Lower lobe of right lung (tissue), 2 donors: ENCODE measurements around the gene CSH2. TPM values are rescaled to one million over a fixed set of nuclear protein-coding genes. Genes with fewer than 3 reads are reported as not detected.
A peak's percentile ranks its signal among the peaks of the same experiment; 100 is the strongest.
"Not testable (repeated sequence)": the region's sequence is repeated elsewhere in the genome, so short reads cannot be mapped to it uniquely, and the experiment has no call there.

Experiments
- ATAC-seq, 2 donors: fragments of 200-7000 bp; cut with Tn5 transposase; one replicate each; pipeline ENCODE4 v1.9.1; 2020 to 2022; ENCODE audit warnings: mild to moderate bottlenecking in 2 of 2, moderate library complexity in 2 of 2
- DNase-seq: peaks from one replicate; pipeline ENCODE4 v3.0.0-alpha.2; 2020
- H3K27ac ChIP-seq: fragments of 200-600 bp; one replicate; pipeline ENCODE4 v1.8.0; 2022
- H3K27me3 ChIP-seq: fragments of 200-600 bp; one replicate; pipeline ENCODE4 v1.8.0; 2022; ENCODE audit warnings: low read depth
- H3K36me3 ChIP-seq: fragments of 200-600 bp; one replicate; pipeline ENCODE4 v1.8.0; 2022; ENCODE audit warnings: mild to moderate bottlenecking
- H3K4me1 ChIP-seq: fragments of 200-600 bp; one replicate; pipeline ENCODE4 v1.8.0; 2022
- H3K4me3 ChIP-seq: fragments of 200-600 bp; one replicate; pipeline ENCODE4 v1.8.0; 2022; ENCODE audit warnings: mild to moderate bottlenecking
- H3K9me3 ChIP-seq: fragments of 200-600 bp; one replicate; pipeline ENCODE4 v1.8.0; 2022
- CTCF ChIP-seq: fragments of 200-600 bp; IDR thresholded peaks from one replicate; pipeline ENCODE4 v1.8.0; 2022; ENCODE audit warnings: antibody characterized with exemption, mild to moderate bottlenecking
- intact Hi-C: fragments of 100-400 bp; cut with DNase I; formaldehyde crosslinking; loops from one replicate; pipeline ENCODE4 v1.11.0; 2022
- total RNA-seq: library from RNA; stranded (reverse); fragmentation: NEBNext Ultra II Directional; extraction: Animal tissue kit (Norgen Biotek cat#: 25700); gene quantifications from one replicate; pipeline ENCODE4 v1.2.1, GENCODE V29; 2021
- donor health status: DM: no; HTN: yes; CAD: no; lungs with severe emphysema.

The CSH2 gene
- total RNA-seq, 1 donor from 2014 or later: not detected

GRCh38 chr17:63843910-63844677 lies 29.4 kb downstream of the CSH2 start:
- no peak for ATAC-seq
- Histone ChIP-seq H3K27me3 (no peaks in the 10 kb centered on the region), H3K9me3 (peaks cover 3% of the 10 kb centered on the region), H3K4me3 (peak overlapping the region; percentile 97), H3K4me1 (peaks cover 42% of the 10 kb centered on the region), H3K36me3 (no peaks in the 10 kb centered on the region), H3K27ac (peak overlapping the region; percentile 90)
- TF ChIP-seq CTCF: no peak
- no peak for DNase-seq
- intact Hi-C loops: no loop called here

GRCh38 chr17:63843387-63843888 lies 30.0 kb downstream of the CSH2 start:
- H3K27ac ChIP-seq: peak overlapping the region; percentile 90
- intact Hi-C loops, H3K9me3 ChIP-seq, H3K36me3 ChIP-seq, H3K27me3 ChIP-seq: not testable (repeated sequence)
- H3K4me1 ChIP-seq: peaks cover 42% of the 10 kb centered on the region
- peak; percentile 58 for DNase-seq
- peak overlapping the region; percentile 97 for H3K4me3 ChIP-seq
- ATAC-seq: peak; percentile 7 to 8

GRCh38 chr17:63842540-63843386 lies 30.7 kb downstream of the CSH2 start, which contains the start of gene SMARCD2:
TSS of gene SMARCD2 (minus strand) at chr17:63842685. CDS start at chr17:63842674, 11 bp downstream.
- Histone ChIP-seq H3K9me3 (no peaks in the 10 kb centered on the region), H3K36me3 (peaks cover 2% of the 10 kb centered on the region), H3K4me3 (peak within 1 kb of the TSS; percentile 97), H3K4me1 (peaks cover 48% of the 10 kb centered on the region), H3K27ac (peak within 1 kb of the TSS; percentile 90), H3K27me3 (no peaks in the 10 kb centered on the region)
- peak; percentile 99 for DNase-seq
- ATAC-seq: peak; percentile 94 to 96
- intact Hi-C loops: no loop called here
- TF ChIP-seq CTCF: no peak

- ATAC-seq (no peak), DNase-seq (peak; percentile 70)
- Histone ChIP-seq H3K4me3 (peak overlapping the region; percentile 97), H3K27ac (peak overlapping the region; percentile 90), H3K9me3 (no peaks in the 10 kb centered on the region), H3K36me3 (peaks cover 8% of the 10 kb centered on the region), H3K27me3 (no peaks in the 10 kb centered on the region), H3K4me1 (peaks cover 54% of the 10 kb centered on the region)
- no peak for TF ChIP-seq CTCF
- intact Hi-C loops: no loop called here
These were observed 31.3 kb downstream of the CSH2 start for GRCh38 chr17:63842173-63842539.

- Histone ChIP-seq H3K4me3 (peak overlapping the region; percentile 97), H3K9me3 (no peaks in the 10 kb centered on the region), H3K4me1 (peaks cover 55% of the 10 kb centered on the region), H3K36me3 (peaks cover 14% of the 10 kb centered on the region), H3K27ac (peak overlapping the region; percentile 90), H3K27me3 (no peaks in the 10 kb centered on the region)
- DNase-seq: peak; percentile 75
- peak in 1 of 2 donors; percentile 1 for ATAC-seq
- no peak for TF ChIP-seq CTCF
- intact Hi-C loops: no loop called here
These were observed 31.9 kb downstream of the CSH2 start for GRCh38 chr17:63841350-63842172.
